ENCODE data around the gene CLCNKB.
A peak's percentile ranks its signal among the peaks of the same experiment; 100 is the strongest.
"Not testable (repeated sequence)": the region's sequence is repeated elsewhere in the genome, so short reads cannot be mapped to it uniquely, and the experiment has no call there.

Gene CLCNKB

GRCh38 chr1:16043521-16043920 is at the start of gene CLCNKB:
Gene CLCNKB (plus strand): TSS chr1:16043782. CDS start chr1:16044493, 711 bp downstream.
- DNase-seq (ENCODE audit: low spot score), result no peak

GRCh38 chr1:15994081-15994480 is 49.5 kb upstream of the CLCNKB start:
- peak; percentile 10 for DNase-seq (ENCODE audit: low spot score)

DNA sequence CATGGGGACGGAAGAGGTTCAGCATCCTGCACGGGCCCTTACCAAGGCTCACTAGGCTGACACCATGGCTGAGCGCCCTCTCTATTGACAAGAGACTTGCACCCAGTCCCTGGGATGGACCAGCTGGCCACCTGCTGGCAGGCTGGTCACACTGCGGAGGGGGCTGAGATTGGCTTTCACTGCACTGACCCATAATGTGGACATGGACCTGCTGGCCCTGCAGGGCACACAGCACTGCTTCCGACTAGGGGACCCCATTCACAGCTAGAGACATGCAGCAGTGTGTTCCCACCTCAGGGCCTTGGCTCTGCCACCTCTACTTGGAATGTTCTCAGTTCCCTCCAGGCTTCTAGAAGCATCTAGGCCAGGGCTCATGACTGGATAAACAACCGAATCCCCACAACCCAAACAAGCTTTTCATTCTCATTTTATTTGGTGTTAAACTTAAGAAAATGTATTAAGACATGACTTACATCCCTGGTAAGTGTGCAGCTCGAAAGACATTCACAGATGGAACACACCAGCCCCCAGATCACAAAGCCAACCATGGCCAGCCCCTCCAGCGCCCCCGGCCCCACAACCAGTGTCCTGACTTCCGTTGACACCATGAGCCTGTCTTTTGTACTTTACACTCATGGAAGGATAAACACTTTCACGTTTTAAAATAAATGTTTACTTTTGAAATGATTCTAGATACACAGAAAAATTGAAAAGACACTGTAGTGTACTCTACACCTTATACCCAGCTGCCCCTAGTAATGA is 48.8 kb upstream of the CLCNKB start:
- DNase-seq (ENCODE audit: low spot score), result peak; percentile 66

DNA sequence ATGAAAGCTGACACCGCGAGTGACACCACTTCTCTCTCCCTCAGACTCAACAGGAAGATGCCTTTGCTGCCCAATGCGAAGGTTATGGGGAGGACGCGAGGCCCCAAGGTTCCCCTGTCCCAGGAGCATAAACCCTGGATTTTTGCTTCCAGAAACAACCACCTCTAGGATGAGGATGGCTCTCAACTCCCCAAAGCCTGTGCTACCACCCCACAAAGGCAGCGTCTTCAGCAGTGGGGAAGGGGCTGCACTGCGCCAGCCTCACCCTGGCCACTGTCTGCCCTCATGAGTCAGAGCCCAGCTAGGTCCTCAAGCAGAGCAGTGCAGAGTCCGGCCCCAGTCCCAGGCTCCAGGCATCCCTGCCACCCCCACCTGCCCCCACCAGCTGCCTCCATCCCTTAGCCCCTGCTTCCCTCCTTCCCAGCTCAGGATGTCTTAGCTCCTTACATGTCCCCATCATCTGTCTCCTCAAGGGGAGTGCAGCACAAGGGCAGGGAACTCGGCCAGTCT is 46.5 kb upstream of the CLCNKB start:
- peak; percentile 4 for DNase-seq (ENCODE audit: low spot score)

- peak; percentile 7 for DNase-seq (ENCODE audit: low spot score)
Measured at GRCh38 chr1:15997637-15998280, 45.8 kb upstream of the CLCNKB start.

GRCh38 chr1:15998929-15999328 is 44.7 kb upstream of the CLCNKB start:
- DNase-seq (ENCODE audit: low spot score), result no peak

DNA sequence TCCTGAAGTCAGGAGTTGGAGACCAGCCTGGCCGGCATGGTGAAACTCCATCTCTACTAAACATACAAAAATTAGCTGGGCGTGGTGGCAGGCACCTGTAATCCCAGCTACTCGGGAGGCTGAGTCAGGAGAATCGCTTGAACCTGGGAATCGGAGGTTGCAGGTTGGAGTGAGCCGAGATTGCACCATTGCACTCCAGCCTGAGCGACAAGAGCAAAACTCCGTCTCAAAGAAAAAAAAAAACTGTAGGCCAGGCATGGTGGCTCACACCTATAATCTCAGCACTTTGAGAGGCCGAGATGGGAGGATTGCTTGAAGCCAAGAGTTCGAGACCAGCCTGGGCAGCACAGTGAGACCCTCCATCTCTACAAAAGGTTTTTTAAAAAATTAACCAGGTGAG is 42.3 kb upstream of the CLCNKB start:
- DNase-seq (ENCODE audit: low spot score), result not testable (repeated sequence)

DNA sequence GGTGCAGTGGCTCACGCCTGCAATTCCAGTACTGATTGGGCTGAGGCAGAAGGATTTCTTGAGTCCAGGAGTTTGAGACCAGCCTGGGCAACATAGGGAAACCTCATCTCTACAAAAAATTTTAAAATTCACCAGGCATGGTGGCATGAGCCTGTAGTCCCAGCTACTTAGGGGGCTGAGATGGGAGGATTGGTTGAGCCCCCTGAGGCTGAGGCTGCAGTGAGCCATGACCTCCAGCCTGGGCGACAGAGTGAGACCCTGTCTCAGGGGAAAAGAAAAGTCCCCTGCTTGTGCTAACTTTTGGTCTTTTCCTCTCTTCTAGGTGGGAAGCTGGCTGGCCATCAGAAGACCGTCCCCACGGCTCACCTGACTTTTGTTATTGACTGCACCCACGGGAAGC is 38.0 kb upstream of the CLCNKB start:
- no peak for DNase-seq (ENCODE audit: low spot score)

GRCh38 chr1:16006010-16006409 is 37.6 kb upstream of the CLCNKB start:
- DNase-seq (ENCODE audit: low spot score), result no peak

GRCh38 chr1:16006552-16007485 is 36.8 kb upstream of the CLCNKB start:
- peak; percentile 7 for DNase-seq (ENCODE audit: low spot score)

DNA sequence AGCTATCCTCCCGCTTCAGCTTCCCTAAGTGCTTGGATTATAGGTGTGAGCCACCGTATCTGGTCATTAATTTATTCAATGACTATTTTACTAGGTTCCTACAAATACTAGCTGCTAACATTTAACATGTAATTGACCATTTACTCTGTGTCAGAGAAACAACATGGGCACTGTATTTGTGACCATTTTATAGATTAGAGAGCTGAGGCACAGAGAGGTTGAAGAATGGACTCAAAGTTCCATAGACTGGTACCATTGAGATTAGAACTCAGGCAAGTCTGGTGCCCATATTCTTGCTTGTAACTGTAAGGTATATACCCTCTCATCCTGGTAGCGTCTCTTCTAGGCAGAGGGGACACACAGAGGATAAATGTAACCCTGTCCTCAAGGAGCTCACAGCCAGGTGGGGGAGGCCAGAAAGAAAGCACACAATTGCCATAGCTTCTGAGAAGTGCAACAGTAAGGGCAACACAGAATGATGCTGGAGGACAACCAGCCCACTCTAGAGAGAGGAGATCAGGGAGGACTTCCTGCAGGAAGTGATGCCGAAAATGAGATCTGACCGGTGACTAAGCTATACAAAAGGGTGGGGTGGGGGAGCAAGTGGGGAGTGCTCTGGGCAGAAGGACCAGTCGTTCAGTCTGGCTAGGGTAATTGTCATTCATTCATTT is 35.8 kb upstream of the CLCNKB start:
- DNase-seq (ENCODE audit: low spot score), result no peak

GRCh38 chr1:16009030-16009460 is 34.5 kb upstream of the CLCNKB start:
- DNase-seq (ENCODE audit: low spot score), result peak; percentile 84

GRCh38 chr1:16009678-16010077 is 33.9 kb upstream of the CLCNKB start:
- DNase-seq (ENCODE audit: low spot score), result no peak

DNA sequence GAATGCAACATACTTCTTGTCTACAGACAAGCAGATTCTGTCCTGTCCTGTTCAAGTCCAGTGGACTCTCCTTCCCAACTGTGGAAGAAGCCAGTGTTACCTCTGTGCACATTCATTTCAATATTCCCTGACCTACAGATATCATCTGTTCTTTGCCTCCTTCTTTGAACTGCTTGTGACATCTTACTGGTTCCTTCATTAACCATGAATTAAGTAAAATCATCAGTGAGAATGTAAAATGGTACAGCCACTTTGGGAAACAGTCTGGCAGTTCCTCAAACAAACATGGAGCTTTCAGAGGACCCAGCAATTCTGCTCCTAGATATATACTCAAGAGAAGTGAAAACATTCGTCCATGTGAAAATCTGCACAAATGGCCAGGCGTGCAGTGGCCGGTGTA is 32.7 kb upstream of the CLCNKB start:
- DNase-seq (ENCODE audit: low spot score), result no peak

DNA sequence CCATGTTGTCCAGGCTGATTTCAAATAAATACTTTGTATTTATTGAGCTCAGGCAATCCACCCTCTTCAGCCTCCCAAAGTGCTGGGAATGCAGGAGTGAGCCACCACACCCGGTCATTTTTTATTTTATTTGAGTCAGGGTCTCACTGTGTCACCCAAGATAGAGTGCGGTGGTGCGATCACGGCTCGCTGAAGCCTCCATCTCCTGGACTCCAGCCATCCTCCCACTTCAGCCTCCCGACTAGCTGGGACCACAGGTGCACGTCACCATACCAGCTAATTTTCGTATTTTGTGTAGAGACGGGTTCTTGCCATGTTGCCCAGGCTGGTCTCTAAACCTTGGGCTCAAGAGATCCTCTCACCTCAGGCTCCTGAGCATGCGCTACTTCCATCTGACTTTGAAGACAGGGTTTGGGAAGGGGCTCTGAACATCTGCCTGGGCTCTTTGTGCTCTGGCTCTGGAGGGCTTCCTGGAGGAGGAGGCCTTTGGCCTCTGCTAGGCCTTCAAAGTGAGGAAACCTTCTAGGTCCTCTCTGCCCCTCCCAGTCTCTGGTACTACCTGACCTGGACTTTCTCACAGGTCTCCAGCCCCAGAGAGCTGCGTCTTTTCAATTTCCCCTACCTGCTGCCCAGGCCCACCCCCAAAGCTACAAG is 31.5 kb upstream of the CLCNKB start:
- DNase-seq (ENCODE audit: low spot score), result peak; percentile 4

DNA sequence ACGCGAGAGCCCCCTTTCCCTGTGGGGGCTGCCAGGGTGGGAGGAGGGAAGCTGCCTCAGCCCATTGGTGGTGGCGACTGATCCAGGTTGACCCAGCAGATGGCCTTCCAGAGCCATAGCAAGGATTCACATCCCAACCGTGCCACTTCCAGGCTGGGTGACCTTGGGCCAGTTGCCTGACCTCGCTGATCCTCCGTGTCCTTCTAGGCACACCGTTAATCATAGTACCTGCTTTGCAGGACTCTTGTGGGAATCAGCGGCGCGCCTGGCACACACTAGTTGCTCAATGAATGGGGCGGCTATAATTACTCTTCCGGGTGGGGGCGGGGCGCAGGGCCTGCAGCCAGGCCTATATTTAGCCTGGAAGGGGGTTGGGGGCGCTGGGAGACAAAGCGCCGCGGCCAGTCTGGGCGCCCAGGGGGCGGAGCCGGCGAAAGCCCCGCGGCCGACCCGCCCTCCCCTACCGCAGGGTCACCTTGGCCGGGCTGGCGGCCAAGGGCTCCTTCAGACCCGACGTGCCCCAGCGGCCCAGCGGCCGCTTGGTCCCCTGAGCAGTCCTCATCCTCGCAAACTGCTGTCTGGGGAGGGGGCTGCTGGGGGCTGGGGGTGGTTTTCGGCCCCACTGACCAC is 30.9 kb upstream of the CLCNKB start:
- DNase-seq (ENCODE audit: low spot score), result peak; percentile 92

DNA sequence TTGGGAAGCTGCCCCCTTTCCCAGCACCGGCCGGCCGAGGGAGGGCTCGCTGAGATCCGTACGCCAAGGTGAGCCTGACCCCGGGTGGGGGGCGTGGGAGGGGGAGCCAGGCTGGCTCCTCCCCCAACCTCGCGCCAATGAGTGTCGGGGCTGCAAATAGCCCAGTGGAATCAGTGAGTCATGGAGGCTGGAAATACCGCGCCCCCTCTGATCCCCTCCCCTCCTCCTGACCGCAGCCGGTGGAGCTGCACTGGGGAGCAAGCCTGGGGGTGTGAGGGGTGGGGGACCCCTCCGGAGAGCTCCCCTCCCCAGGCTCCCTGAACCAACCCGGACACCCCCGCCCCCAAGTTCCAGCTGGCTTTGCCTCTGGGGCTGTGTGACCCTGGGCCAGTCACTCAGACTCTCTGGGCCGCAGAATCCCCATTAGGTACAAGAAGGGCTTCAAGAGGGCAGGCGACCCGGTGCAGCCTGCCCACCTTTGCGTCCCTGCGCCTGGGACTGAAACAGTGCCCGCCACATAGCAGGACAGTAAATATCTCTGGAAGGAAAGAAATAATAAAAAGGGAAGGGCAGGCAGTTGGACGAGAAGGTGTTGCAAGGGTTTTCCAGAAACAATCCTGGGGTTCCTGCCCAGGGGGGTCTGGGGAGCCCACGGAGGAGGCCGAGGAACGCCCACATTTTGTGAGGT is 30.2 kb upstream of the CLCNKB start:
- DNase-seq (ENCODE audit: low spot score), result peak; percentile 84

- DNase-seq (ENCODE audit: low spot score), result no peak
Measured at GRCh38 chr1:16013908-16014258, 29.7 kb upstream of the CLCNKB start.

GRCh38 chr1:16014509-16015482 is 28.8 kb upstream of the CLCNKB start:
- no peak for DNase-seq (ENCODE audit: low spot score)
